GM18873 (cell line): ENCODE measurements around the gene KLRF2.

Experiments
- ATAC-seq: cut with Tn5 transposase; IDR thresholded peaks from one replicate; pipeline ENCODE4 v1.9.1; 2021; ENCODE audit warnings: mild to moderate bottlenecking, moderate library complexity, moderate number of reproducible peaks; ENCODE audit not compliant: unreplicated experiment, low FRiP score

The KLRF2 gene

GRCh38 chr12:9883175-9883574 is 1.9 kb downstream of the KLRF2 start:
- ATAC-seq = no peak

- no peak for ATAC-seq
These were observed 7.5 kb downstream of the KLRF2 start for GRCh38 chr12:9888665-9889273.

- no peak for ATAC-seq
These were observed 14.1 kb downstream of the KLRF2 start for GRCh38 chr12:9895215-9895971.

DNA sequence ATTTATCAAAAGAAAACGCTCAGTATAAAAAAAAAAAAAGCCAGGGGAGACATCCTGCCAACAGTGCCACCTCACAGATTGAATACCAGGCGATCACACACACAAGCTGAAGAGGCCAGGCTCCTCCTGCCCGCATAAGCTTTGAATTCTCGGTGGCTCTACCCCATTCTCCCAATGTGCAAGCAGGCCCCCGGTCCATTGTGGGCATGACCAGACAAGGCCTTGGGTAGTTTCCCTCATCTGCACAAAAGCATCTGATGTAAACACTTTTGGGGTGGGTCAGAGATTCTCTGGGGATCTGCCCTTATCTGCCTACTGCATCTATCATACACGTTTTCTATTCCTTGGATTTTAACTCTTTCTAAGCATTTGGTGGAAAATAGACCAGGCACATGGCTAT is 16.2 kb downstream of the KLRF2 start:
- no peak for ATAC-seq

GRCh38 chr12:9899209-9899608 is 17.9 kb downstream of the KLRF2 start:
- no peak for ATAC-seq

- no peak for ATAC-seq
These were observed 19.6 kb downstream of the KLRF2 start for GRCh38 chr12:9900930-9901329.

DNA sequence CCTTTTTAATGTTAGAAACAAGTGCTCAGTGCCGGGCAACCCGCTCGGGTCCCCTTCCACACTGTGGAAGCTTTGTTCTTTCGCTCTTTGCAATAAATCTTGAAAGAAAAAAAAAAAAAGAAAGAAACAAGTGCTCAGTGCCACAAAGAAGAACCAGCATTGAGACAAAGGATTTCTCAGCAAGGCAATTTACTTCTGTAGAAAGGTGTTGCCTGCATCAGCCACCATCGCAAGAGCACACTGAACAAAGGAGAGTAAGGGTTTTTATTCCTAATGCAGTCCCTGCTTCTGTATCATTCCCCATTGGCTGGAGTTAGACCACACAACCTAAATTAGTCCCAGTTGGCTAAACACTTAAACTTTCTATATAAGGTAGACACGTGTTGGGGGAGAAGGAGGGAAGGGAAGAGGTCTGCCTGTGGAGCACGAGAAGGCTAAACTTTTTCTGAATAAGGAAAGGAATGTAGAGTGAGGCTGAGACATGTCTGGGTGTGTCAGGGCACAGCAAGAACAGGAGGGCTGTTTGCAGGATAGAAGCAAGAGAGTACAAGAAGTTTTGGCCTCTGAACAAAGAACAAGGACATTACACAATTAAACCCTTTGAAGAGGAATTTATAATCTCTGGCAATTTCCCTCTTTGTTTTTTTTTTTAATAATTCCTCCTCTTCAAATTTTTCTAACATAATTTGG is 21.4 kb downstream of the KLRF2 start:
- no peak for ATAC-seq

GRCh38 chr12:9906873-9907272 is 25.6 kb downstream of the KLRF2 start:
- ATAC-seq = no peak

- ATAC-seq = no peak
These were observed 26.5 kb downstream of the KLRF2 start for GRCh38 chr12:9907769-9908168.

DNA sequence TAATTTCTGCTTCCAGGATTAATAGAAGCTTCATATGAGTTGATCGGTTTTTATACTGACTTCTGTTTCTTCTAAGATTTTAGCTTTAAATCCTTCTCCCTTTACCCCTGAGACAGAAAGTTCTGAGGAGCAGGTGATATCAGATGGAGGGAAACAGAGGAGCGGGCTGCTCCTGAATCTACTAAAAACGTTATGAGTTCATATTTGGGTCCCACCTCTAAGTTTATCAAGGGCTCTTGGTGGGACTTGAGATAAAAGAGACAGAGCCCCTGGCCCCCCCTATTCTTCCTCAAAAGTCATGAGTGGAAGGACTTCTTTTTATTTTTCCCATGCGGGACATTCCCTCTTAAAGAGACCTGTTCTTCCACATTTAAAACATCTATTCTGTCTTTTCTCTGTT is 27.1 kb downstream of the KLRF2 start:
- ATAC-seq = no peak

GRCh38 chr12:9909724-9910123 is 28.4 kb downstream of the KLRF2 start:
- no peak for ATAC-seq

DNA sequence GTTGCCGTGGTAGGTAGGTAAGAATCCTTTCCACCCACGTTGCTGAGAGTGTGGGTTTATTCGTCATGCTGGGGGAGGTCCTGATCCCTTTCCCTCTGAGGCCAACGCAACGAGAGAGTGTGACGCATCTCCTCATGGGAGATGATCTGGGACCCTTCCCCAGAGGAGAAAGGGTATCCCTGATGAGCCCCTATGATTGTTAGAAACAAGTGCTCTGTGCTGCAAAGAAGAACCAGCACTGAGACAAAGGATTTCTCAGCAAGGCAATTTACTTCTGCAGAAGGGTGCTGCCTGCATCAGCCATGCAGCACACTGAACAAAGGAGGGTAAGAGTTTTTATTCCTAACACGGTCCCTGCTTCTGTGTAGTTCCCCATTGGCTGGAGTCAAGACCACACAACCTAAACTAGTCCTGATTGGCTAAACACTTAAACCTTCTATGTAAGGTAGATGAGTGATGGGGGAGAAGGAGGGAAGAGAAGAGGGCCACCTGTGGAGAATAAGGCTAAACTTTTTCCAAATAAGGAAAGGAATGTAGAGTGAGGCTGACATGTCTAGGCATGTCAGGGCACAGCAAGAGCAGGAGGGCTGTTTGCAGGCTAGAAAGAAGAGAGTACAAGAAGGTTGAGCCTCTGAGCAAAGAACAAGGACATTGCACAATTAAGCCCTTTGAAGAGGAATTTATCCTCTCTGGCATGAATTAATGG is 29.6 kb downstream of the KLRF2 start:
- no peak for ATAC-seq

- no peak for ATAC-seq
These were observed 30.4 kb downstream of the KLRF2 start for GRCh38 chr12:9911708-9912107.

DNA sequence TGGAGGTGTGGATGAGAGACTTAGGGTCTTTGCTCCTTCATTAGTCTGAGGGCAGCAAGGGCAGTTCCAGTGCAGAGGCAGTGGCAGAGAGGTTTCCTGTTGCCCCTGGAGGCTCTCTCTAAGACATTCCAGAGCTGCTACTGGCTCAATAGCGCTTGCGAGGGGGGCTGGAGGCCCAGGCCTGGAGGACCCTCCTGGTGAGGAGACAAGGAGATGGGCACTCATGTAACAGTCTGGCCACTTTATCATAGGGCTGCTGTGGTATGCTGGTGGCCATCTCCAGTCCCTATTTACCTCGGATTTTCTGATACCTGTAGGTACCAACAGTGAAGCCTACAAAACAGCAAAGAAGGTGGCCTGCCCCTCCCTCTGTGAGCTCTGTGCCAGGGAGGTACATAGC is 38.2 kb downstream of the KLRF2 start:
- ATAC-seq = no peak

DNA sequence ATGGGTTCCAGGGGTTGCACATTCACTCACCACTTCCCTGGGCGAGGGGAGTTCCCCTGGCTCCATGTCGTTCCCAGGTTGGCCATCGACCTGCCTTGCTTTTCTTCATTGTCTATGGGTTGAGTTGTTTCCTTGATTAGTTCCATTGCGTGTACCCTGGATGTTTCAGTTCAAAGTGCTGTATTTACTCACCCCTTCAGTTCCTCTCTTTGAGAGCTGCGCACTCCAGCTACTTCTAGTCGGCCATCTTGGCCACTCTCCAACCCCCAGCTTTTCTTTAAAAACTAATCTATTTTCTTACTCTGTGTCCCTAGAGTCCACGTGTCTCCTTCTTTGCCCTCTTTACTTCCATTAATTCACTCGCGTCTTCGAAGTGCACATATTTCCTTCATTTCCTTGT is 39.2 kb downstream of the KLRF2 start:
- no peak for ATAC-seq

DNA sequence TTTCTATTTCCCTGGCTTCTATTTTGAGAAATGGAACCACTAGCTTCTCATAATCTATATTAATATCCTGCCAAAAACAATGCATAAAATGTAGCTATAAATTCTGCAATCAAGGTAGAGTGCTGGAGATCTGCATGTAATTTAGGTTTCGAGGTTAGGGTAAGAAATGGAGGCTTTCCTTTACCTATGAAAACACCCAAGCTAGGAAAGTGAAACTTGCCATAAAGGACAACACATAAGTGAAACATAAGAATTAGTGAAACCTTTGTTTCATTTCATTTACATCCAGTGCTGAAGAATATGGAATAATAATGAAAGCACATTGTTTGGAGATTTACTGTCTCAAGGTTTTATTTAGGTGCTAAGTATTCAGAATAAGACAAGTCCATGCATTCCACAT is 41.1 kb downstream of the KLRF2 start:
- no peak for ATAC-seq

DNA sequence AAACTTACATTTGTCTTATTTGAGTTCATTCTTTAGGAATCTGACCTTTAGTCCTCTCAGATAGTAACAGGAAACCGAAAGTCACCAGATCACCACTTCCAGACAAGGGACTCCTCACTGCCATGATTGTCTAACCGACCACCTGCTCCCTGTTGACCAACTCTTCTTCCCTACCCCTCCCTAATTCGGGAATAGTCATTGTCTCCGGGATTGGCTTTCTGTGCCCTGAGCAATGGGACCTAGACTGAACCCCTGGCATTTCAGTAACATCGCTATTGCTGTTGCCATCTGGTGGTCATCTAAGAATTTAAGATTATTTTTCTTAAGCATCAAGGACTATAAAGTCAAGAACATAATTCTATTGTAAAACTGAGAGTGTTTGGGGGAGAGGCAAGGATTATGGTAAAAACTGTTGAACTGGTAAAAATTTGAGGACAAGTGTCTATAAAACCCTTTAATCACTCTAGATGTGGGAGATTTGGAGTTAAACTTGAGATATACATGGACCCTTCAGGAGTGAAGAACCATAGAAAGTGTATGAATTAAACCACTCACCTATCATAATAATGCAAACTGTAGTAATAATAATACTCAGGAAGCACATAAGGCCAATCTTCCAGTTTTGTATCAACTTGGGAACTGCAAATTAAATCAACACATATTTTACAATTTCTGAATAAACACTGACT is 44.6 kb downstream of the KLRF2 start:
- no peak for ATAC-seq

GRCh38 chr12:9926876-9927275 is 45.6 kb downstream of the KLRF2 start:
- no peak for ATAC-seq

GRCh38 chr12:9928607-9929006 is 47.3 kb downstream of the KLRF2 start:
- ATAC-seq = no peak

DNA sequence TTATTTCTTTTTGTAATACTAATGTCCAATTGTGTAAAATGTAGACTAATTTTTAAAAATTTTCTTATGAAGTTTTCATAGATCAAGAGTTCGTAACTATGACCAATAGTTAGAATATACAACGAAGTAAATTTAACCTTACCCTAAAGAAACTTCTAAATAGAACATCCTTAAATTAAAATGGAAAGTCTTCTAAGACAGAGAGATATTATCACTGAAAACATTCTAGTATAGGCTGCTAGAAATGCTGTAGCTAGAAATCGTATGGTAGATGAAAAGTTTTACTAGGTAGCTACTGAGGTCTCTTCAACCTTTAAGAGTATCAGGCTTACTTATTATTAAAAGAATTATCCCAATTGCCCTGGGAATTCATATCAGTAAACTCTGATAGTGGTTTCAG is 50.0 kb downstream of the KLRF2 start:
- no peak for ATAC-seq

GRCh38 chr12:9932270-9932669 is 51.0 kb downstream of the KLRF2 start, which contains the start of gene CLEC2A:
TSS of gene CLEC2A (minus strand) at chr12:9932370. CDS start at chr12:9932329, 41 bp downstream.
- no peak for ATAC-seq
